Neural cell (in vitro differentiated cells): ENCODE results near the gene DEAF1.

Experiments used
- CTCF ChIP-seq: fragments of 450-650 bp; IDR thresholded peaks from 2 replicates; pipeline ENCODE4 v1.5.1; 2014; ENCODE audit warnings: antibody characterized with exemption, mild to moderate bottlenecking, moderate library complexity; ENCODE audit not compliant: poor library complexity, severe bottlenecking
- POLR2AphosphoS5 ChIP-seq: IDR thresholded peaks from 2 replicates; pipeline ENCODE4 v1.6.1; 2012

DNA sequence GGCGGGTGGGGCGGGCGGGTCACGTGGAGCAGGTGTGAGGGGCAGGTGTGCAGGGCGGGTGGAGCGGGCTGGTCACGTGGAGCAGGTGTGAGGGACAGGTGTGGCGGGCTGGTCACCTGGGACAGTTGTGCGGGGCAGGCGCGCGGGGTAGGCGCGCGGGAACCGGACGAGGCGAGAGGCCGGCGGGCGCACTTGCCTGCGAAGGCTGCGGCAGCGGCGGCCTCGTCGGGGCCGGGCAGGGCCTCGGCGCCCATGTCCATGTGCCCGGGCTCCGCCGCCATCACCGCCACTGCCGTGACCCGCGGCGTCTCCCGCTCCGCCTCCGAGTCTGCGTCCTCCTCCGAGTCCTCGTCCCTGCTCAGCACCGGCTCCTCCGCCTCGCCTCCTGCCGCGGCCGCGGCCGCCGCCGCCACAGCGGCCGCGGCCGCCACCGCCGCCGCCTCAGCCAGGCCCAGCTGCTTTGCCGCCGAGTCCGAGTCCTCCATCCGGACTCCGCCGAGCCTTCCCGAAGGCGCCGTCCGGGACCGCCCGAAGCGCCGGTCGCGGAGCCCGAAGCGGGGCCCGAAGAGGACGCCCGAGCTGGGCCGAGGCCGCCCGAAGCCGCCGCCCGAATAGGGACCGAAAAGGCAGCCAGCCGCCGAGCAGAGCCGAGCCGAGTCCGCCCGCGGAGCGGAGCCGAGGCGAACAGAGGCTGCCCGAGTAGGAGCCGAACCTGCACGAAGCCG, at the start of gene DEAF1:
- no peak for TF ChIP-seq CTCF
- TF ChIP-seq POLR2AphosphoS5, result peak; percentile 71
